H1 (cell line): ENCODE measurements around the gene DPPA4. TPM values are rescaled to one million over a fixed set of nuclear protein-coding genes. Genes with fewer than 3 reads are reported as not detected.

Source experiments
- CTCF ChIA-PET: fragments of 300-600 bp; sonication (Branson Sonifier 250); formaldehyde crosslinking; loops from one replicate; lab custom pipeline; 2021; ENCODE audit not compliant: partially characterized antibody; lab: Charles Lee
- POLR2A ChIA-PET: fragments of 300-600 bp; sonication (Branson Sonifier 250); formaldehyde crosslinking; loops from one replicate; lab custom pipeline; 2021; ENCODE audit warnings: inconsistent platforms; ENCODE audit not compliant: partially characterized antibody; lab: Charles Lee
- DNase-seq, 2 experiments: peaks; one replicate each; pipeline versions ENCODE4 v3.0.0 to v3.0.0-alpha.2; 2010 to 2022; ENCODE audit warnings: low spot score in 2 of 2, low read depth in 1 of 2, mixed read lengths in 1 of 2
- FAIRE-seq: peaks from 2 replicates; lab custom pipeline; 2011; peaks lifted over from hg19 to GRCh38; lab: Jason Lieb, UNC
- H2AFZ ChIP-seq: 2 replicates; pipeline ENCODE4 v1.8.1; 2012; ENCODE audit warnings: low read length, inconsistent platforms
- H2AK5ac ChIP-seq: 2 replicates; pipeline ENCODE4 v1.6.1; 2013; ENCODE audit warnings: low read depth, low read length
- H2BK120ac ChIP-seq: replicated peaks from 2 replicates; pipeline ENCODE3; 2013; ENCODE audit warnings: low read depth, low read length, inconsistent platforms
- H2BK12ac ChIP-seq: 2 replicates; pipeline ENCODE4 v1.6.1; 2013; ENCODE audit warnings: low read depth, low read length
- H2BK15ac ChIP-seq: 2 replicates; pipeline ENCODE4 v1.6.1; 2013; ENCODE audit warnings: low read length
- H2BK20ac ChIP-seq: 2 replicates; pipeline ENCODE4 v1.6.1; 2013; ENCODE audit warnings: low read length
- H2BK5ac ChIP-seq: 2 replicates; pipeline ENCODE4 v1.6.1; 2013; ENCODE audit warnings: low read depth, low read length
- H3K14ac ChIP-seq: 2 replicates; pipeline ENCODE4 v1.6.1; 2013; ENCODE audit warnings: inconsistent platforms; ENCODE audit not compliant: insufficient read length
- H3K18ac ChIP-seq: 2 replicates; pipeline ENCODE4 v1.6.1; 2013; ENCODE audit warnings: low read length; ENCODE audit errors: extremely low read depth
- H3K23ac ChIP-seq: 2 replicates; pipeline ENCODE4 v1.6.1; 2013; ENCODE audit warnings: inconsistent platforms; ENCODE audit not compliant: insufficient read length
- H3K23me2 ChIP-seq: 2 replicates; pipeline ENCODE4 v1.6.1; 2013; ENCODE audit warnings: low read depth, low read length
- H3K27ac ChIP-seq: 2 replicates; pipeline ENCODE4 v1.6.1; 2011; ENCODE audit warnings: low read depth, low read length, inconsistent platforms
- H3K27me3 ChIP-seq, 4 experiments: replicated peaks in 1 of 4; 1 replicate in 1 of 4; 2 replicates in 3 of 4; pipeline versions ENCODE4 v1.6.1 to v1.8.1; 2011 to 2013; ENCODE audit warnings: low read length in 3 of 4, mild to moderate bottlenecking in 3 of 4, inconsistent platforms in 2 of 4, mixed read lengths in 2 of 4, moderate library complexity in 1 of 4; ENCODE audit not compliant: control insufficient read depth in 3 of 4, insufficient read depth in 3 of 4; ENCODE audit errors: extremely low read depth in 1 of 4
- H3K36me3 ChIP-seq, 4 experiments: 2 replicates each; pipeline versions ENCODE4 v1.6.1 to v1.8.1; 2011 to 2013; ENCODE audit warnings: mild to moderate bottlenecking in 4 of 4, low read length in 3 of 4, moderate library complexity in 2 of 4, control low read depth in 1 of 4, inconsistent platforms in 1 of 4; ENCODE audit not compliant: insufficient read depth in 4 of 4, control insufficient read depth in 2 of 4
- H3K4ac ChIP-seq: replicated peaks from 2 replicates; pipeline ENCODE3; 2013; ENCODE audit warnings: low read length, low read depth, mixed read lengths, inconsistent platforms; ENCODE audit not compliant: insufficient read length
- H3K4me1 ChIP-seq, 4 experiments: replicated peaks in 1 of 4; 1 replicate in 1 of 4; 2 replicates in 3 of 4; pipeline versions ENCODE4 v1.6.1 to v1.8.1; 2011 to 2013; ENCODE audit warnings: low read length in 3 of 4, inconsistent platforms in 2 of 4, mixed read lengths in 1 of 4; ENCODE audit not compliant: insufficient read depth in 4 of 4, control insufficient read depth in 3 of 4
- H3K4me2 ChIP-seq, 2 experiments: 2 replicates each; pipeline versions ENCODE4 v1.6.1 to v1.8.1; 2011 to 2013; ENCODE audit warnings: low read depth in 2 of 2, low read length in 2 of 2, control low read depth in 1 of 2, inconsistent platforms in 1 of 2, mild to moderate bottlenecking in 1 of 2; ENCODE audit not compliant: insufficient read depth in 1 of 2
- H3K4me3 ChIP-seq, 4 experiments: fragments of 200-600, 300-600 bp in 1 of 4; sonication (generic), shearing (Covaris generic), sonication (Bioruptor Twin) in 1 of 4; 2 replicates each; pipeline versions ENCODE4 v1.5.1 to v1.8.1; 2011 to 2016; ENCODE audit warnings: low read length in 4 of 4, low read depth in 3 of 4, control low read depth in 2 of 4, inconsistent platforms in 2 of 4, mild to moderate bottlenecking in 2 of 4, mixed read lengths in 1 of 4, moderate library complexity in 1 of 4; ENCODE audit not compliant: insufficient read depth in 2 of 4; ENCODE audit errors: extremely low read depth in 1 of 4
- H3K56ac ChIP-seq: replicated peaks from 2 replicates; pipeline ENCODE3; 2013; ENCODE audit warnings: low read depth, mild to moderate bottlenecking, mixed read lengths, low read length, inconsistent platforms; ENCODE audit not compliant: insufficient read length
- H3K79me1 ChIP-seq: 2 replicates; pipeline ENCODE4 v1.6.1; 2013; ENCODE audit warnings: low read depth, low read length, control low read depth
- H3K79me2 ChIP-seq, 2 experiments: 2 replicates each; pipeline versions ENCODE4 v1.6.1 to v1.8.1; 2012 to 2013; ENCODE audit warnings: low read length in 2 of 2, mild to moderate bottlenecking in 2 of 2, inconsistent platforms in 1 of 2; ENCODE audit not compliant: insufficient read depth in 2 of 2, control insufficient read depth in 1 of 2
- H3K9ac ChIP-seq, 4 experiments: replicated peaks in 1 of 4; 1 replicate in 1 of 4; 2 replicates in 3 of 4; pipeline versions ENCODE4 v1.6.1 to v1.8.1; 2011 to 2013; ENCODE audit warnings: low read depth in 3 of 4, low read length in 3 of 4, control low read depth in 2 of 4, mild to moderate bottlenecking in 2 of 4, moderate library complexity in 2 of 4, inconsistent platforms in 1 of 4; ENCODE audit errors: extremely low read depth in 1 of 4
- H3K9me3 ChIP-seq, 2 experiments: 2 replicates each; pipeline versions ENCODE4 v1.6.1 to v1.8.1; 2012 to 2013; ENCODE audit warnings: mild to moderate bottlenecking in 2 of 2, moderate library complexity in 2 of 2, control low read depth in 1 of 2, inconsistent platforms in 1 of 2, low read depth in 1 of 2, low read length in 1 of 2, mixed read lengths in 1 of 2; ENCODE audit not compliant: insufficient read depth in 2 of 2
- H4K20me1 ChIP-seq, 2 experiments: replicated peaks in 1 of 2; 2 replicates each; pipeline versions ENCODE3 to v1.8.1; 2011 to 2013; ENCODE audit warnings: inconsistent platforms in 2 of 2, low read length in 2 of 2, mild to moderate bottlenecking in 1 of 2; ENCODE audit not compliant: insufficient read depth in 2 of 2, control insufficient read depth in 1 of 2
- H4K5ac ChIP-seq: 2 replicates; pipeline ENCODE4 v1.6.1; 2013; ENCODE audit warnings: low read length, low read depth, mixed read lengths, inconsistent platforms; ENCODE audit not compliant: insufficient read length
- H4K8ac ChIP-seq: 2 replicates; pipeline ENCODE4 v1.8.0; 2013; ENCODE audit warnings: mild to moderate bottlenecking, moderate library complexity, low read length, inconsistent platforms; ENCODE audit not compliant: insufficient read depth; ENCODE audit errors: extremely low read depth
- H4K91ac ChIP-seq: replicated peaks from 2 replicates; pipeline ENCODE3; 2013; ENCODE audit warnings: low read length, mixed read lengths, inconsistent platforms; ENCODE audit not compliant: insufficient read length
- BACH1 ChIP-seq: IDR thresholded peaks from 2 replicates; pipeline ENCODE4 v1.6.1; 2012; ENCODE audit warnings: low read length, improper control_type of control experiment
- CBX8 ChIP-seq: fragments of 300-800, 300-1000 bp; sonication (generic); IDR thresholded peaks from 2 replicates; pipeline ENCODE4 v1.7.1; 2016; ENCODE audit warnings: low read depth, low read length, borderline replicate concordance
- CHD1 ChIP-seq: IDR thresholded peaks from 2 replicates; pipeline ENCODE4 v1.6.1; 2012; ENCODE audit warnings: low read depth, low read length, improper control_type of control experiment
- EZH2 ChIP-seq: fragments of 200-600 bp; sonication (generic); IDR thresholded peaks from 2 replicates; pipeline ENCODE4 v1.7.1; 2012; ENCODE audit warnings: low read depth, mild to moderate bottlenecking, moderate library complexity, low read length, inconsistent platforms; ENCODE audit not compliant: severe bottlenecking
- KDM4A ChIP-seq: IDR thresholded peaks from one replicate; pipeline ENCODE4 v1.7.1; 2012; ENCODE audit warnings: low read depth, mild to moderate bottlenecking, moderate library complexity, low read length, inconsistent platforms; ENCODE audit not compliant: severe bottlenecking
- KDM5A ChIP-seq: fragments of 200-600 bp; IDR thresholded peaks from 2 replicates; pipeline ENCODE4 v1.7.1; 2012; ENCODE audit warnings: mild to moderate bottlenecking, low read length, inconsistent platforms, mixed read lengths
- NANOG ChIP-seq: IDR thresholded peaks from 2 replicates; pipeline ENCODE4 v1.6.1; 2011; ENCODE audit warnings: low read length, low read depth, mild to moderate bottlenecking, inconsistent platforms; ENCODE audit not compliant: insufficient read depth, poor library complexity, severe bottlenecking
- POLR2AphosphoS5 ChIP-seq: IDR thresholded peaks from 2 replicates; pipeline ENCODE4 v1.6.1; 2011; ENCODE audit warnings: low read depth, low read length
- SP1 ChIP-seq: IDR thresholded peaks from 2 replicates; pipeline ENCODE4 v1.6.1; 2011; ENCODE audit warnings: low read depth, low read length
- SP4 ChIP-seq: IDR thresholded peaks from 2 replicates; pipeline ENCODE4 v1.6.1; 2012; ENCODE audit warnings: low read length, inconsistent platforms
- TAF7 ChIP-seq: optimal IDR thresholded peaks from 2 replicates; pipeline ENCODE3; 2011; ENCODE audit warnings: low read depth, mild to moderate bottlenecking, inconsistent platforms, low read length, moderate library complexity, borderline replicate concordance
- ZNF274 ChIP-seq: IDR thresholded peaks from 2 replicates; pipeline ENCODE4 v1.7.0; 2012; ENCODE audit warnings: low read length, borderline replicate concordance; ENCODE audit errors: extremely low read depth
- WGBS, 2 experiments: shearing (Covaris generic) in 1 of 2; methylation state at CpG; one replicate each; pipeline versions ENCODE4 v1.1.6 to v1.1.7; 2013 to 2015; ENCODE audit warnings: low lambda C conversion rate in 2 of 2, mixed read lengths in 2 of 2, inconsistent platforms in 1 of 2, low coverage in 1 of 2, missing lambda C conversion rate in 1 of 2; ENCODE audit not compliant: insufficient replicate concordance in 2 of 2, insufficient coverage in 1 of 2, insufficient read length in 1 of 2; ENCODE audit errors: extremely low coverage in 1 of 2, missing lambda C conversion rate in 1 of 2; 5-methylcytosine and 5-hydroxymethylcytosine counted together
- polyA plus RNA-seq, 7 experiments: library from polyadenylated mRNA; depleted of rRNA in 3 of 7; stranded (reverse) in 5 of 7; unstranded in 2 of 7; fragments of >200 nt in 5 of 7; fragments of 200-250 nt in 2 of 7; gene quantifications; 1 replicate in 5 of 7; 2 replicates in 1 of 7; 4 replicates in 1 of 7; pipeline versions ENCODE4 v1.2.1 to v1.2.3, GENCODE V29; 2011 to 2013; ENCODE audit warnings: missing spikeins in 2 of 7, mixed read lengths in 2 of 7
- total RNA-seq: library from RNA; stranded (reverse); fragmentation: NEBNext Ultra II Directional; extraction: Animal tissue kit (Norgen Biotek cat#: 25700); gene quantifications from 2 replicates; pipeline ENCODE4 v1.2.1, GENCODE V29; 2021
- TF ChIP-seq, protein P1 (sequence below): IDR thresholded peaks from 2 replicates; pipeline ENCODE4 v1.6.1; 2012; ENCODE audit warnings: inconsistent platforms
- TF ChIP-seq, protein P2 (sequence below): IDR thresholded peaks from 2 replicates; pipeline ENCODE4 v1.6.1; 2011; ENCODE audit warnings: low read length, improper control_type of control experiment

DPPA4 gene
- total and polyA plus RNA-seq, 2 of the 8 experiments (the other 6 are each of a cell fraction or from before 2014, with no cell fraction given): 424 to 772 TPM

DNA sequence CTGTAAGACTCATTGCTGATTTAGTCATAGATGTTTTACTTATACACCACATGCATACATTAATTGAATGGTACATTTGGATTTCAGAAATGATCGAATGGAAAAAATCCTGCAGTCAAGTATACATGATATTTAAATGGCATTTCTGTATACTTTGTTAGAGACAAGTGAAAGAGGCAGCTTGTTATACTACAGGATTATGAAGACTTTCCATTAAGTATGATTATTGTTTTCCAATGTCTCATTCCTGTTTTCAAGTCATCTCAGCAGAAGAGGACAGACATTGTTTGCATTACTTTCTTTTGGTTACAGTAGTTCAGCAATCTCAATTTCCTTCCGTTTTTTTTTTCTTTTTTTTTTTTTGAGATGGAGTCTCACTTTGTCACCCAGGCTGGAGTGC lies 36.6 kb upstream of the DPPA4 start:
- H3K14ac ChIP-seq: no peak overlapping the region
- no peak for FAIRE-seq
- H3K27ac ChIP-seq: no peak overlapping the region
- no peak for DNase-seq
- no peaks in the 10 kb centered on the region for H4K20me1 ChIP-seq
- H4K91ac ChIP-seq: no peak overlapping the region
- H3K4me3 ChIP-seq: no peak overlapping the region
- H2BK5ac ChIP-seq: no peak overlapping the region
- H3K79me1 ChIP-seq: no peaks in the 10 kb centered on the region
- no peak overlapping the region for H2BK15ac ChIP-seq
- no peaks in the 10 kb centered on the region for H3K23me2 ChIP-seq
- H2BK120ac ChIP-seq: no peak overlapping the region
- no peak overlapping the region for H3K4me2 ChIP-seq
- 94% methylated on average over 2 of the region's 2 CpGs; no CpG with 5 or more reads in 1 of the 2 experiments for WGBS, 2 experiments
- no peaks in the 10 kb centered on the region for H3K27me3 ChIP-seq
- TF ChIP-seq, protein P1, sequence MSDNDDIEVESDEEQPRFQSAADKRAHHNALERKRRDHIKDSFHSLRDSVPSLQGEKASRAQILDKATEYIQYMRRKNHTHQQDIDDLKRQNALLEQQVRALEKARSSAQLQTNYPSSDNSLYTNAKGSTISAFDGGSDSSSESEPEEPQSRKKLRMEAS: no peak
- TF ChIP-seq NANOG (no peak), SP1 (no peak), KDM4A (no peak), TAF7 (no peak), EZH2 (no peak), CBX8 (no peak), KDM5A (no peak), POLR2AphosphoS5 (no peak), BACH1 (no peak), CHD1 (no peak), SP4 (no peak), ZNF274 (no peak)
- TF ChIP-seq, protein P2, sequence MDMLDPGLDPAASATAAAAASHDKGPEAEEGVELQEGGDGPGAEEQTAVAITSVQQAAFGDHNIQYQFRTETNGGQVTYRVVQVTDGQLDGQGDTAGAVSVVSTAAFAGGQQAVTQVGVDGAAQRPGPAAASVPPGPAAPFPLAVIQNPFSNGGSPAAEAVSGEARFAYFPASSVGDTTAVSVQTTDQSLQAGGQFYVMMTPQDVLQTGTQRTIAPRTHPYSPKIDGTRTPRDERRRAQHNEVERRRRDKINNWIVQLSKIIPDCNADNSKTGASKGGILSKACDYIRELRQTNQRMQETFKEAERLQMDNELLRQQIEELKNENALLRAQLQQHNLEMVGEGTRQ: no peak
- no peak overlapping the region for H4K8ac ChIP-seq
- no peaks in the 10 kb centered on the region for H3K9me3 ChIP-seq
- no peaks in the 10 kb centered on the region; a peak in 2 of 4 replicates for H3K79me2 ChIP-seq
- H3K4ac ChIP-seq: no peak overlapping the region
- no peak overlapping the region for H2AK5ac ChIP-seq
- no peak overlapping the region for H3K9ac ChIP-seq
- H3K36me3 ChIP-seq: no peaks in the 10 kb centered on the region; a peak in 2 of 8 replicates
- H3K23ac ChIP-seq: no peak overlapping the region
- no peak overlapping the region for H3K18ac ChIP-seq
- H3K4me1 ChIP-seq: no peaks in the 10 kb centered on the region
- no peak overlapping the region for H2BK12ac ChIP-seq
- no peak overlapping the region for H2AFZ ChIP-seq
- H4K5ac ChIP-seq: no peak overlapping the region
- ChIA-PET POLR2A (no interaction called here), CTCF (no interaction called here)
- no peak overlapping the region for H2BK20ac ChIP-seq
- no peak overlapping the region for H3K56ac ChIP-seq
